Nephron progenitor cell (in vitro differentiated cells): Measurements from ENCODE around the gene CCDC57.

ENCODE experiments used
- DNase-seq: peaks from one replicate; pipeline ENCODE4 v3.0.0; 2021
- H3K27ac Mint-ChIP-seq: 2 replicates; pipeline ENCODE4 v1.8.0; 2021; ENCODE audit warnings: mild to moderate bottlenecking, moderate library complexity, mixed read lengths
- H3K27me3 Mint-ChIP-seq: 2 replicates; pipeline ENCODE4 v1.8.0; 2021; ENCODE audit warnings: mild to moderate bottlenecking, low read depth, mixed read lengths; ENCODE audit not compliant: poor library complexity
- H3K36me3 Mint-ChIP-seq: 2 replicates; pipeline ENCODE4 v1.8.0; 2021; ENCODE audit warnings: low read depth, mixed read lengths
- H3K4me1 Mint-ChIP-seq: 2 replicates; pipeline ENCODE4 v1.8.0; 2021; ENCODE audit warnings: mixed read lengths
- H3K4me3 Mint-ChIP-seq: 2 replicates; pipeline ENCODE4 v1.8.0; 2021; ENCODE audit warnings: mild to moderate bottlenecking, moderate library complexity, mixed read lengths
- H3K9me3 Mint-ChIP-seq: 2 replicates; pipeline ENCODE4 v1.8.0; 2021; ENCODE audit warnings: mild to moderate bottlenecking, moderate library complexity, mixed read lengths
- CTCF ChIP-seq: fragments of 200-600 bp; sonication (generic); IDR thresholded peaks from 2 replicates; pipeline ENCODE4 v1.5.0; 2021; ENCODE audit warnings: antibody characterized with exemption

The CCDC57 gene

GRCh38 chr17:82152556-82153294, 59.9 kb downstream of the CCDC57 start:
- no peak for TF ChIP-seq CTCF
- H3K27ac Mint-ChIP-seq: no peak overlapping the region

DNA sequence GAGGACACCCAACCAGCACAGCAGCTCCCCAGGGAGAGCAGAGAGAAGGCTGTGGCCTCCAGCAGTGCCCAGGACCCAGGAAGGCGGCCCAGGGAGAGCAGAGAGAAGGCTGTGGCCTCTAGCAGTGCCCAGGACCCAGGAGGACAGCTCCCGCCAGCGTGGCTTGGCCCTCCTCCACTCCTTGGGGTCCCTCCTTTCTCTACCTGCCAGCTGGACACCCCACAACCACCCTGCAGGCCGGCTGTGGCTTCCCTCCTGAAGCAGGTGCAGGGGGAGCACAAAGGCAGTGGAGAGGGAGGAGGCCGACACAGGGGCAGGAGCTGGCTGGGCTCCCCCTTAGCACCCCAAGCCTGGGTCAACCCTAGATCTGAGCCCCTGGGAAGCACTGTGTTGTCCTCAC, 60.5 kb downstream of the CCDC57 start:
- peaks cover 34% of the 10 kb centered on the region for H3K36me3 Mint-ChIP-seq
- H3K4me3 Mint-ChIP-seq: no peak overlapping the region
- H3K4me1 Mint-ChIP-seq: peaks cover 4% of the 10 kb centered on the region
- H3K27ac Mint-ChIP-seq: no peak overlapping the region
- no peak for TF ChIP-seq CTCF
- no peaks in the 10 kb centered on the region for H3K27me3 Mint-ChIP-seq
- H3K9me3 Mint-ChIP-seq: peaks cover 13% of the 10 kb centered on the region
- no peak for DNase-seq

More at GRCh38 chr17:82152556-82153294, 59.9 kb downstream of the CCDC57 start:
- Mint-ChIP-seq H3K4me3 (no peak overlapping the region), H3K36me3 (peaks cover 30% of the 10 kb centered on the region), H3K27me3 (no peaks in the 10 kb centered on the region), H3K4me1 (peaks cover 4% of the 10 kb centered on the region), H3K9me3 (peaks cover 10% of the 10 kb centered on the region)
- DNase-seq: no peak

DNA sequence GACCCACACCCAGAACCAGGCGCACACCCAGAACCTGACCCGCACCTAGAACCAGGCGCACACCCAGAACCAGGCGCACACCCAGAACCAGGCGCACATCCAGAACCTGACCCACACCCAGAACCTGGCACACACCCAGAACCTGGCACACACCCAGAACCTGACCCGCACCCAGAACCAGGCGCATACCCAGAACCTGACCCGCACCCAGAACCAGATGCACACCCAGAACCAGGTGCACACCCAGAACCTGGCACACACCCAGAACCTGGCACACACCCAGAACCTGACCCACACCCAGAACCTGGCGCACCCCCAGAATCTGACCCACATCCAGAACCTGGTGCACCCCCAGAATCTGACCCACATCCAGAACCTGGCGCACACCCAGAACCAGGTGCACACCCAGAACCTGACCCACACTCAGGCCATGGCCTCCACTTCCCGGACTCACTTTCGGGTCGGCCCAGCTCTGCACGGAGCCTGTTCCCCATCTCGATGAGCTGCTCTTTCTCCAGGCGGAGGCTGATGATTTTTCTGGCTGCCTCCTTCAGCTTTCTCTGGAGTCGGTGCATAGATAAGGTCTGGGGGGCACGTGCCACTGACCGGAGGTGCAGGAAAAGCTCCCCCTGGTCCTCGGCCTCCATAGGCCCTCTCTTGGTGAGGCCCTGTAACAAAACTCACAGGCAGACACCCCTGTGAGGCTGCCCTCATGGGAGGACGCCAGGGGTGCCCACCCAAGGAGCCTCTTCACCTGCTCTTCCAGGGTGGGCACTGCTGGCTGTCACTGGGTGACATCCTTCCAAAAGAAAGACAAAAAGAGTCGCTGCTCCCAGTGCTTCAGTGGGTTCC, 61.3 kb downstream of the CCDC57 start:
- no peaks in the 10 kb centered on the region for H3K27me3 Mint-ChIP-seq
- H3K27ac Mint-ChIP-seq: no peak overlapping the region
- TF ChIP-seq CTCF: no peak
- H3K4me3 Mint-ChIP-seq: no peak overlapping the region
- H3K4me1 Mint-ChIP-seq: peaks cover 4% of the 10 kb centered on the region
- peaks cover 41% of the 10 kb centered on the region for H3K36me3 Mint-ChIP-seq
- peaks cover 14% of the 10 kb centered on the region for H3K9me3 Mint-ChIP-seq
- no peak for DNase-seq

GRCh38 chr17:82149401-82150099, 63.1 kb downstream of the CCDC57 start:
- Mint-ChIP-seq H3K27me3 (no peaks in the 10 kb centered on the region), H3K36me3 (peaks cover 38% of the 10 kb centered on the region), H3K9me3 (peaks cover 14% of the 10 kb centered on the region), H3K4me1 (peaks cover 4% of the 10 kb centered on the region), H3K4me3 (no peak overlapping the region), H3K27ac (no peak overlapping the region)
- DNase-seq: no peak
- TF ChIP-seq CTCF: no peak

GRCh38 chr17:82148997-82149396, 63.6 kb downstream of the CCDC57 start:
- H3K27me3 Mint-ChIP-seq: no peaks in the 10 kb centered on the region
- no peak for DNase-seq
- peaks cover 4% of the 10 kb centered on the region for H3K4me1 Mint-ChIP-seq
- H3K9me3 Mint-ChIP-seq: peaks cover 14% of the 10 kb centered on the region
- no peak for TF ChIP-seq CTCF
- peaks cover 36% of the 10 kb centered on the region for H3K36me3 Mint-ChIP-seq
- no peak overlapping the region for H3K27ac Mint-ChIP-seq
- no peak overlapping the region for H3K4me3 Mint-ChIP-seq
